Fibroblast of mammary gland (primary cell): Measurements from ENCODE around the gene GET4.

Experiments used
- DNase-seq: peaks from one replicate; pipeline ENCODE4 v3.0.0-alpha.2; 2010; ENCODE audit warnings: low read depth
- H3K4me3 ChIP-seq: 2 replicates; pipeline ENCODE4 v1.5.1; 2011; ENCODE audit warnings: low read depth, mild to moderate bottlenecking, low read length, moderate library complexity; ENCODE audit not compliant: control insufficient read depth
- CTCF ChIP-seq: conservative IDR thresholded peaks from 2 replicates; pipeline ENCODE4 v1.5.1; 2011; ENCODE audit warnings: low read depth, low read length, inconsistent platforms; ENCODE audit not compliant: control insufficient read depth, insufficient read depth

The GET4 gene

GRCh38 chr7:833601-834258 lies 42.6 kb upstream of the GET4 start:
- DNase-seq: peak; percentile 35
- TF ChIP-seq CTCF: no peak
- H3K4me3 ChIP-seq: no peak overlapping the region

DNA sequence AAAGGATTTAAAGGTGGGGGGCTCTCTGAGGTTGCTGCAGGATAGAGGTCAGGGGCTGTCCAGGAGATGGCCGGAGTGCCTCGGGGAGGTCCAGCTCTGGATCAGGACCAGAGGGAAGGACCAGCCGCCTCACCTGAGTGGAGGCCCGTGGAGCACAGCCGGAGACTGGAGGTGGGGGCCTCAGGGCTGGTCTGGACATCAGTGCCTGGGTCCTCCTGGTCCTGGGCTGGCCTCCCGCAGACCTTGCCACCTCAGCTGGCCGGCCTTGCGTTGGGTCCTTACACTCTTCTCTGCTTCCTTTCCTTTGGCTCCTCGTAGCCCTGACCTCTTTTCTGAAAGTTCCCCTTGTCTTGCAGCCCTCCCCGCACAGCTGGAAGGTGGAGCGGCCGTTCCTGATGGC lies 42.1 kb upstream of the GET4 start:
- DNase-seq: no peak
- no peak overlapping the region for H3K4me3 ChIP-seq
- no peak for TF ChIP-seq CTCF

GRCh38 chr7:835021-835420 lies 41.3 kb upstream of the GET4 start:
- DNase-seq: no peak
- no peak for TF ChIP-seq CTCF
- H3K4me3 ChIP-seq: no peak overlapping the region

GRCh38 chr7:835485-836401 lies 40.6 kb upstream of the GET4 start:
- no peak for TF ChIP-seq CTCF
- DNase-seq: peak; percentile 16
- no peak overlapping the region for H3K4me3 ChIP-seq

GRCh38 chr7:836429-836828 lies 39.9 kb upstream of the GET4 start:
- peak; percentile 71 for DNase-seq
- H3K4me3 ChIP-seq: no peak overlapping the region
- peak; percentile 67 for TF ChIP-seq CTCF

GRCh38 chr7:837001-837400 lies 39.4 kb upstream of the GET4 start:
- H3K4me3 ChIP-seq: no peak overlapping the region
- TF ChIP-seq CTCF: no peak

More at GRCh38 chr7:837001-837400, 39.4 kb upstream of the GET4 start:
- DNase-seq: no peak
